Vagina (tissue), 2 donors: Measurements from ENCODE around the gene COL28A1.

Experiments used
- POLR2AphosphoS5 ChIP-seq, 2 donors: sonication (generic); formaldehyde crosslinking; IDR thresholded peaks; one replicate each; pipeline ENCODE4 v1.9.0; 2017; ENCODE audit warnings: antibody characterized with exemption in 2 of 2, mild to moderate bottlenecking in 2 of 2, low read depth in 1 of 2; ENCODE audit not compliant: insufficient read depth in 1 of 2
- TF ChIP-seq, protein P1 (sequence below), 3 experiments: fragments of 450-650 bp in 2 of 3; fragments of 200-600 bp in 1 of 3; sonication (generic) in 1 of 3; IDR thresholded peaks; one replicate each; pipeline ENCODE4 v1.5.1; 2017 to 2019; ENCODE audit warnings: antibody characterized with exemption in 3 of 3, mild to moderate bottlenecking in 2 of 3, moderate library complexity in 2 of 3

DNA sequence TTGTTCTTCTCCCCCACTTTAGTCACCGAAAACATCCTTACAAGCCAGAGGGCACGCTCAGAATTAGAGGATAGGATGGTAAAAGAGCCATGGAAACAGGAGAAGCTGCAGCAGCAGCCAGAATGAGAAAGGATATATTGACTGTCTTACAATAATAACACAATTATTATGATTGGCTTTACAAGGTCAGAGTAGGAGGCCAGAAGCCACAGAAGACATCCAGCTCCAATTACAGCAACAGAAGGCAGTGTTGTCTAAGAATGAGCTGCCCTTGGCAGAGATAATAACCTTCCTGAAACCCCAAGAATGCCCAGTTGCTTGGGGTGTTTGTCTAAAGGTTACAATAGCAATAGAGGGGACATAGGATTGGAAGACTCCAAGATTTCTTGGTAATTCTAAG, 184.5 kb downstream of the COL28A1 start:
- TF ChIP-seq, protein P1, sequence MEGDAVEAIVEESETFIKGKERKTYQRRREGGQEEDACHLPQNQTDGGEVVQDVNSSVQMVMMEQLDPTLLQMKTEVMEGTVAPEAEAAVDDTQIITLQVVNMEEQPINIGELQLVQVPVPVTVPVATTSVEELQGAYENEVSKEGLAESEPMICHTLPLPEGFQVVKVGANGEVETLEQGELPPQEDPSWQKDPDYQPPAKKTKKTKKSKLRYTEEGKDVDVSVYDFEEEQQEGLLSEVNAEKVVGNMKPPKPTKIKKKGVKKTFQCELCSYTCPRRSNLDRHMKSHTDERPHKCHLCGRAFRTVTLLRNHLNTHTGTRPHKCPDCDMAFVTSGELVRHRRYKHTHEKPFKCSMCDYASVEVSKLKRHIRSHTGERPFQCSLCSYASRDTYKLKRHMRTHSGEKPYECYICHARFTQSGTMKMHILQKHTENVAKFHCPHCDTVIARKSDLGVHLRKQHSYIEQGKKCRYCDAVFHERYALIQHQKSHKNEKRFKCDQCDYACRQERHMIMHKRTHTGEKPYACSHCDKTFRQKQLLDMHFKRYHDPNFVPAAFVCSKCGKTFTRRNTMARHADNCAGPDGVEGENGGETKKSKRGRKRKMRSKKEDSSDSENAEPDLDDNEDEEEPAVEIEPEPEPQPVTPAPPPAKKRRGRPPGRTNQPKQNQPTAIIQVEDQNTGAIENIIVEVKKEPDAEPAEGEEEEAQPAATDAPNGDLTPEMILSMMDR (IDR thresholded peaks at IDR 0.05) = no peak
- no peak for TF ChIP-seq POLR2AphosphoS5 (IDR thresholded peaks at IDR 0.05; ENCODE audit: insufficient read depth in 1 of 2, low read depth in 1 of 2)
